ENCODE results near the gene CLTRN.

CLTRN gene

DNA sequence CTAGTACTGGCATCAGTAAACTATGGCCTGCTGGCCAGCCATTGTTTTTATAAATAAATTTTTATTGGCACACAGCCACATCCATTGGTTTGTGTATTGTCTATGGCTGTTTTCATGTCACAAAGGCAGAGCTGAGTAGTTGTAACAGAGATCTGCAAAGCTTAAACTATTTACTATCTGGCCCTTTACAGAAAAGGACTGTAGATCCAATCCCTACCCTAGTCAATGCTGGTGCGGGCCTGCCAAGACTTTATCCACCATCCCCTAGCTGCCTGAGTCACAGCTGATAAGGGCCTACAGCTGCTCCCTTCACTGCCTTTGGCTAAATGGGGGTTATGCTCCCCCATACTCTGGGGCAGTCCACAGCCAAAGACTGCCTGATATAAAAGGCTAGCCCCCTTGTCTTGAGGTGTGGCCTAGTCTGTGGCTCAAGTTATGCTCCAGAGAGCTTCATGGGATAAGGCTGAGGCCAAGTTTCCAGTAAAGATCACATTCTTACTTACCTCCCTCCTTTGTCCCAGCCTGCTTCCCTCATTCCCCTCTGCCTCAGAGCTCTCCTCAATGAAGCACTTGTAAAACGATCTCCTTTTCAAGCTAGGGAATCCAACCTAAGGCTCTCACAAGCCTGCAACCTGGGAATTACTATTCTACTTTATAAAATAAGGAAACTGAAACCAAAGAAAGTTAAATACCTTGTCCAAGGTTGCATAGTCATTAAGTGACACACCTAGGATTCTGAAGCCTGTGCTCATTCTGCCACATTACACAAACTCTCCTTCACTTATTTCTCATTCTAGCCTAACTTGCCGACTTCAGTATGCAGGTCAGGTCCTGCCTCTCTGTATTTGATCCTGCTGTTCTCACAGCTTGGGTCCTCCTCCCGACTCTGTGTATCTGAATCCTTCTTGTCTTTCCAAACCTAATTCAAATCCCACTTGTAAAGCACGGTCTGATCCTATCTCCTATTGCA is 84.5 kb downstream of the CLTRN start:
- DNase-seq (ENCODE audit: low read depth in 2 of 2, low spot score in 1 of 2): no peak

All from stimulated activated CD8-positive, alpha-beta memory T cell treated with anti-CD3 and anti-CD28 coated beads, Interleukin-4, amount 100 ng/mL, for 1 hour (primary cell).